ENCODE data around the gene CAPN1. TPM values are rescaled to one million over a fixed set of nuclear protein-coding genes. Genes with fewer than 3 reads are reported as not detected.

Gene CAPN1
- total and polyA plus RNA-seq, 2 of the 4 experiments (the other 2 are of a cell fraction) = 110 to 182 TPM

GRCh38 chr11:65134240-65134951 lies 47.3 kb upstream of the CAPN1 start, which contains the start of gene SYVN1:
TSS of gene SYVN1 (minus strand) at chr11:65134519. CDS start at chr11:65133601, 918 bp downstream.
- Histone ChIP-seq H3K27ac (ENCODE audit: insufficient read depth, low read length) (peak within 1 kb of the TSS; percentile 99), H3K18ac (ENCODE audit: low read depth, low read length) (peak within 1 kb of the TSS; percentile 98), H2AFZ (replicated peaks; ENCODE audit: low read length, poor library complexity) (peak within 1 kb of the TSS; percentile 99), H2BK120ac (ENCODE audit: low read depth, low read length) (peak within 1 kb of the TSS; percentile 98), H4K20me1 (ENCODE audit: insufficient read depth, low read length) (peaks cover 28% of the 10 kb centered on the region), H3K9me1 (ENCODE audit: insufficient read depth, low read length) (peaks cover 21% of the 10 kb centered on the region), H3K27me3 (ENCODE audit: control insufficient read depth, insufficient read depth, low read length) (no peaks in the 10 kb centered on the region), H3K36me3 (ENCODE audit: control insufficient read depth, insufficient read depth, low read length) (peaks cover 34% of the 10 kb centered on the region), H2BK15ac (ENCODE audit: low read depth, low read length) (peak within 1 kb of the TSS; percentile 100; the same call in 2 of the 3 replicates), H3K4ac (ENCODE audit: low read depth, low read length) (peak within 1 kb of the TSS; percentile 100), H3K4me2 (ENCODE audit: low read depth, low read length) (peak within 1 kb of the TSS; percentile 93), H4K5ac (ENCODE audit: low read depth, low read length) (peak within 1 kb of the TSS; percentile 95), H2AK9ac (replicated peaks; ENCODE audit: low read depth, low read length, poor library complexity) (peak within 1 kb of the TSS; percentile 98), H3K14ac (replicated peaks; ENCODE audit: low read depth, low read length) (peak within 1 kb of the TSS; percentile 100), H3K4me3 (ENCODE audit: insufficient read depth, low read depth, low read length) (peak within 1 kb of the TSS; percentile 63), H3K4me1 (ENCODE audit: control insufficient read depth, insufficient read depth, low read length) (peaks cover 6% of the 10 kb centered on the region; the same call in 1 of the 2 replicates), H2BK5ac (ENCODE audit: low read depth, low read length, poor library complexity, severe bottlenecking) (peak within 1 kb of the TSS; percentile 98), H4K8ac (ENCODE audit: low read depth in 2 of 2, low read length in 2 of 2) (peak within 1 kb of the TSS; percentile 98 to 99), H3K9me3 (ENCODE audit: control insufficient read depth, insufficient read depth, low read length) (no peaks in the 10 kb centered on the region), H3K56ac (ENCODE audit: extremely low read depth, insufficient read depth, low read length) (peak within 1 kb of the TSS; percentile 96), H3K9ac (ENCODE audit: low read depth, low read length) (peak within 1 kb of the TSS; percentile 99), H2AK5ac (ENCODE audit: low read depth, low read length) (peak within 1 kb of the TSS; percentile 99), H3K23ac (ENCODE audit: low read depth, low read length) (peak within 1 kb of the TSS; percentile 95), H2BK20ac (ENCODE audit: low read depth, low read length) (peak within 1 kb of the TSS; percentile 90), H3K79me1 (ENCODE audit: low read depth in 1 of 2, low read length in 2 of 2) (peaks cover 18 to 43% of the 10 kb centered on the region in 2 experiments), H4K91ac (ENCODE audit: insufficient read depth, low read depth, low read length) (peak within 1 kb of the TSS; percentile 100)
- dilution Hi-C loops (cut with HindIII; ENCODE audit: low sequenced_read_pairs, unreplicated experiment) (no loop called here), intact Hi-C loops (cut with micrococcal nuclease) (no loop called here), in situ Hi-C loops (cut with MboI; ENCODE audit: low sequenced_read_pairs) (no loop called here)
- peak; percentile 87 for ATAC-seq (ENCODE audit: low read depth)
- WGBS, 2 experiments (ENCODE audit: extremely low coverage in 2 of 2, insufficient read length in 1 of 2) = 0% methylated on average over 11 of the region's 60 CpGs; no CpG with 5 or more reads in 1 of the 2 experiments
- peak; percentile 85 for DNase-seq
- ChIA-PET POLR2A (ENCODE audit: unreplicated experiment) (interaction anchor here (0.6 kb wide), 1 partner anchor 12 kb away, joined by 4 read pairs; no protein-coding TSS in a partner anchor), CTCF (no interaction called here)
- no TSS peak for BruUV-seq (replicated peaks)
- TF ChIP-seq RAD21 (IDR thresholded peaks at IDR 0.05; ENCODE audit: low read length) (no peak), SMC3 (IDR thresholded peaks at IDR 0.05; ENCODE audit: low read depth, low read length) (no peak), USF2 (IDR thresholded peaks at IDR 0.05; ENCODE audit: low read depth, low read length) (no peak), CTCF (conservative IDR thresholded peaks at IDR 0.05; ENCODE audit: low read depth, low read length) (no peak), BHLHE40 (IDR thresholded peaks at IDR 0.05; ENCODE audit: low read depth, low read length) (peak; percentile 92), POLR2A (IDR thresholded peaks at IDR 0.05; ENCODE audit: low read depth, low read length) (peak; percentile 97), CHD1 (IDR thresholded peaks at IDR 0.05; ENCODE audit: low read depth, low read length) (peak; percentile 89; the same call in 1 of the 2 replicates), MXI1 (IDR thresholded peaks at IDR 0.05; ENCODE audit: borderline replicate concordance, low read depth, low read length) (peak; percentile 84), NFE2L2 (IDR thresholded peaks at IDR 0.05; ENCODE audit: low read depth, low read length) (0 out of 2 replicates have a peak, but pooled peaks have one; percentile 2), RCOR1 (IDR thresholded peaks at IDR 0.05; ENCODE audit: insufficient replicate concordance, low read length) (no peak), RFX5 (IDR thresholded peaks at IDR 0.05; ENCODE audit: low read depth, low read length) (no peak), MAFK (IDR thresholded peaks at IDR 0.05; ENCODE audit: low read depth, low read length) (no peak), MAZ (IDR thresholded peaks at IDR 0.05; ENCODE audit: borderline replicate concordance, low read depth, low read length) (peak; percentile 94), ELK1 (IDR thresholded peaks at IDR 0.05; ENCODE audit: borderline replicate concordance, low read depth, low read length) (peak; percentile 39; the same call in 1 of the 2 replicates)
